HUES48 (cell line): ENCODE measurements around the gene SORD.
A peak's percentile ranks its signal among the peaks of the same experiment; 100 is the strongest.

Experiments
- H3K27ac ChIP-seq: one replicate; pipeline ENCODE4 v1.7.0; 2013; ENCODE audit warnings: low read depth, low read length, inconsistent platforms
- H3K27me3 ChIP-seq: 2 replicates; pipeline ENCODE4 v1.6.1; 2013; ENCODE audit warnings: mild to moderate bottlenecking, low read length; ENCODE audit not compliant: control insufficient read depth, insufficient read depth
- H3K36me3 ChIP-seq: 2 replicates; pipeline ENCODE4 v1.6.1; 2013; ENCODE audit warnings: low read length; ENCODE audit not compliant: control insufficient read depth, insufficient read depth
- H3K4me1 ChIP-seq: 2 replicates; pipeline ENCODE4 v1.6.1; 2013; ENCODE audit warnings: mild to moderate bottlenecking, low read length; ENCODE audit not compliant: control insufficient read depth, insufficient read depth
- H3K4me3 ChIP-seq: 2 replicates; pipeline ENCODE4 v1.5.1; 2013; ENCODE audit warnings: mild to moderate bottlenecking, low read depth, low read length
- H3K9ac ChIP-seq: 2 replicates; pipeline ENCODE4 v1.6.1; 2013; ENCODE audit warnings: mild to moderate bottlenecking, low read depth, low read length, moderate library complexity
- H3K9me3 ChIP-seq: 2 replicates; pipeline ENCODE4 v1.6.1; 2013; ENCODE audit warnings: low read length; ENCODE audit not compliant: control insufficient read depth, insufficient read depth

SORD gene

DNA sequence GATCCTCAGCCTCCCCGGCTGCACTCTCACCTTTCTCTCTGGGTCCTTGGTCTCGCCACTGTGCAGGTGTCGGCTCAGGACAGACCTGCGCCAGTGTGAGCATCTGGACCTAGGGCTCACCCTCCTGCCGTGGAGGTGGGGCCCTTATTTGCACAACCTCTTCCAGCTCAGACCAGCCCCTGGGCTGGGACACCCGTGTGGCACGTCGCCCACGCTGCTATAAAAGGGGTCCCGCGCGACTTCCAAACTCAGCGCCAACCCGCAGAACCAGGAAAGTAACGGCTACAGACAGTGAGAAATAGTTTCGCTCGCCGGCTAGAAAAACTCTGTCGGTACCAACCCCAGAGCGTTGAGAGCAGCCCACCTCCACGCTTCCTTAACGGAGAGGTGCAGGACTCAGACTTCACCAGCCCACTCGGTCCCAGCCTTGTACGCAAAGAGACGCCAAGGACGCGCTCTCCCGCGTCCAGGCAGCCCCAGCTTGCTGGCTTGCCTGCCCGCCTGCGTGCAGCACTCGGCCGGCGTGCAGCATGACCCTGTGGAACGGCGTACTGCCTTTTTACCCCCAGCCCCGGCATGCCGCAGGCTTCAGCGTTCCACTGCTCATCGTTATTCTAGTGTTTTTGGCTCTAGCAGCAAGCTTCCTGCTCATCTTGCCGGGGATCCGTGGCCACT lies 91.2 kb downstream of the SORD start, which contains the start of the genes DUOX2 and DUOXA2:
DUOX2 (minus strand) TSS at position 97 of the 675 bp plus-strand sequence. CDS start 761 bp downstream, outside the sequence.
DUOXA2 (plus strand) TSS at position 251 of the 675 bp plus-strand sequence; CDS start at position 531, 280 bp downstream.
- no peaks in the 10 kb centered on the region for H3K9me3 ChIP-seq
- H3K4me1 ChIP-seq, result peaks cover 28% of the 10 kb centered on the region
- H3K27ac ChIP-seq, result no peak within 1 kb of the TSS
- H3K4me3 ChIP-seq, result peak within 1 kb of the TSS; percentile 37
- no peak within 1 kb of the TSS for H3K9ac ChIP-seq
- H3K36me3 ChIP-seq, result no peaks in the 10 kb centered on the region
- peaks cover 98% of the 10 kb centered on the region for H3K27me3 ChIP-seq

DNA sequence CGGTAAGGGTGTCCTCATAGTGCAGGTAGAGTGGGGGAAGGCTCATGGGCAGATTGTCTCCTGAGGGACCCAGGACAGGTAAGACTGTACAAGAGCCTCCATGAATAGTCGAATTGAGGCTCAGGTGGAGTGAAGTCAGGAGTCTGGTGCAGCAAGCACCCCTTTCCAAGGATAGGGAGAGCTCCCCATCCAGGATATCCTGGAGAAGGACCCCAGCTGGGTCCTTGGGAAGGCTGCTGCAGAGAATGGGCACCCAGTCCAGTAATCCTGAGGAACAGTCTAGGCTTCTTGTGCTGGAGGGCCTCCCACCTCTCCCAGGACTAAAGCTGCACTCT lies 91.7 kb downstream of the SORD start:
- no peak overlapping the region for H3K4me3 ChIP-seq
- H3K27ac ChIP-seq, result no peak overlapping the region
- H3K4me1 ChIP-seq, result peaks cover 28% of the 10 kb centered on the region
- H3K36me3 ChIP-seq, result no peaks in the 10 kb centered on the region
- H3K9me3 ChIP-seq, result no peaks in the 10 kb centered on the region
- H3K27me3 ChIP-seq, result peaks cover 93% of the 10 kb centered on the region
- no peak overlapping the region for H3K9ac ChIP-seq

DNA sequence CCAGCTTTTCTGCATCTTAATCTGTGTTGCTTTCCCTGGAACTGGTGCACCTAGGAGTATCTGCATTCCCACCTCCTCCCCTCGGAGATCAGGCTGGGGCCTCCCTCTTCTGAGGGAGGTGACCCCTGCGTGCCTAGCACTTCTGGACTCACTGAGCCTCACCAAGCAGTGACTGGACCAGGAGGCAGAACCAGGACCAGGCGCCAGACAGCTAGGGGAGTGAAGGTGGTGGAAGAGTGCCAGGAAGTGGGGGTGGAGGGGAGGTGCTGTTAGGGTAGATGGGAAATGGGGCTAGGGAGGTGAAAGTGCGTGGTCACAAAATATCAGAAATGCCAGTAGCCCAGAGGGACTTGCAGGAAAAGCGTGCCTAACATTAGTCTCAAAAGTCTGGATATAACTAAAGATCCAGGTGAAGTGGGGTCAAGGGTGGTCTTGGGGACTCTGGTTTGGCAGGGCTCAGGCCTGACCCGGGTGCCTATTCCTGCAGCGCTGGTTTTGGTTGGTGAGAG lies 92.4 kb downstream of the SORD start:
- Histone ChIP-seq H3K27ac (no peak overlapping the region), H3K9ac (no peak overlapping the region), H3K36me3 (no peaks in the 10 kb centered on the region), H3K9me3 (no peaks in the 10 kb centered on the region), H3K4me3 (no peak overlapping the region), H3K4me1 (peaks cover 28% of the 10 kb centered on the region), H3K27me3 (peaks cover 93% of the 10 kb centered on the region)

DNA sequence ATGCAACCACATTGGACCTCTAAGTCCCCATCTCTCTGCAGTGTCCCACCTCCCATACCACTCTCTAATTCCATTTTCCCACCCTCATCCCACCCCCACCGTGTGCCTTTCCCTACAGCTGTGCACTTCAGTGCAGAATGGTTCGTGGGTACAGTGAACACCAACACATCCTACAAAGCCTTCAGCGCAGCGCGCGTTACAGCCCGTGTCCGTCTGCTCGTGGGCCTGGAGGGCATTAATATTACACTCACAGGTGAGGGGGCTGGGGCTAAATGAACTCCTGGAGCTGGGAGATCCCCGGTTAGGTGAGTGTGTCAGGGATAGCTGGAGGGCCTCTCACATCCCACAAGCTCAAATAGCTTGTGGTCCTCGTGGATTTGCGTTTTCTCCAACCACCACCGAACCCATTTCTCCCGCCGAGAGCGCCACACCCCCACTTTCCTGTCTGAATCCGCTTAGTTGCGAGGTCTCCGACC lies 93.0 kb downstream of the SORD start:
- peaks cover 28% of the 10 kb centered on the region for H3K4me1 ChIP-seq
- no peaks in the 10 kb centered on the region for H3K9me3 ChIP-seq
- no peak overlapping the region for H3K4me3 ChIP-seq
- no peak overlapping the region for H3K9ac ChIP-seq
- H3K36me3 ChIP-seq, result no peaks in the 10 kb centered on the region
- H3K27me3 ChIP-seq, result peaks cover 90% of the 10 kb centered on the region
- no peak overlapping the region for H3K27ac ChIP-seq

DNA sequence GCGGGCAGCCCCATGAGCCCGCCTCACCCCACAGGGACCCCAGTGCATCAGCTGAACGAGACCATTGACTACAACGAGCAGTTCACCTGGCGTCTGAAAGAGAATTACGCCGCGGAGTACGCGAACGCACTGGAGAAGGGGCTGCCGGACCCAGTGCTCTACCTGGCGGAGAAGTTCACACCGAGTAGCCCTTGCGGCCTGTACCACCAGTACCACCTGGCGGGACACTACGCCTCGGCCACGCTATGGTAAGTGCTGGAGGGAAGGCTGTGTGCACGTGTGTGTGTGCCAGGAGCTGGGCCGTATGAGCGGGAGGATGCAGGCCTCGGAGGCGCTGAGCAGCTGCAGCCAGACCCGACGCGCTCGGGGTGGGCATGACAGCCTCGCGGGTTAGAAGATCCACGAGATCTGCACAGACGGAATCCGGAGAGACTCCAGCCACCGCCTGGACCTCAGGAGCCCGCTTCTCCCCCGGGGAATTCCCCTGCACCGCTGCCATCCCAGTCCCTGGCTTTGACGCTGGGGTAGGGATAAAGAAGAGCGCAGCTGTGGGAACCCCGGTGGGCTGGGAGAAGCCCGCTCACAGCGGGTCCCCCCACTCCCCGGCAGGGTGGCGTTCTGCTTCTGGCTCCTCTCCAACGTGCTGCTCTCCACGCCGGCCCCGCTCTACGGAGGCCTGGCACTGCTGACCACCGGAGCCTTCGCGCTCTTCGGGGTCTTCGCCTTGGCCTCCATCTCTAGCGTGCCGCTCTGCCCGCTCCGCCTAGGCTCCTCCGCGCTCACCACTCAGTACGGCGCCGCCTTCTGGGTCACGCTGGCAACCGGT lies 93.7 kb downstream of the SORD start:
- H3K9me3 ChIP-seq, result no peaks in the 10 kb centered on the region

DNA sequence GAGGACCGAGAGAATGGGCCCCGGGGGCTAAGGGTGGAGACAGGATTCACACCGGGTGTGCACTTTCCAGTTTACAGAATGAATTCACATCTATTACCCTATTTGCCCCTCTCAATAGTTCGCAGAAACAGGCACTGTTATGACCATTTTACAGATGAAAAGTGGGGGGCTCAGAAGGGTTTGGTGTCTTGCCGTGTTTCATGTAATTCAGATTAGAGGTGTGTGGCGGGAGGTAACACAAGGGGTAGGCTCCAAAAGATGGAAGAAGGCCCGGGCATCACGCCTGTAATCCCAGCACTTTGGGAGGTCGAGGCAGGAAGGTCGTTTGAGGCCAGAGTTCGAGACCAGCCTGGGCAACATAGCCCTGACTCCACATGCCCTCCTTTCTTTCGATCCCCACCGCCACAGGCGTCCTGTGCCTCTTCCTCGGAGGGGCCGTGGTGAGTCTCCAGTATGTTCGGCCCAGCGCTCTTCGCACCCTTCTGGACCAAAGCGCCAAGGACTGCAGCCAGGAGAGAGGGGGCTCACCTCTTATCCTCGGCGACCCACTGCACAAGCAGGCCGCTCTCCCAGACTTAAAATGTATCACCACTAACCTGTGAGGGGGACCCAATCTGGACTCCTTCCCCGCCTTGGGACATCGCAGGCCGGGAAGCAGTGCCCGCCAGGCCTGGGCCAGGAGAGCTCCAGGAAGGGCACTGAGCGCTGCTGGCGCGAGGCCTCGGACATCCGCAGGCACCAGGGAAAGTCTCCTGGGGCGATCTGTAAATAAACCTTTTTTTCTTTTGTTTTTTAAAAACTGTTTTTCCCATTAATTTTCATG lies 94.5 kb downstream of the SORD start:
- Histone ChIP-seq H3K4me3 (peak overlapping the region; percentile 30; the same call in 1 of the 2 replicates), H3K27ac (no peak overlapping the region), H3K27me3 (peaks cover 85% of the 10 kb centered on the region)

More for the DNA sequence above, 93.7 kb downstream of the SORD start:
- H3K9ac ChIP-seq, result no peak overlapping the region
- H3K4me3 ChIP-seq, result no peak overlapping the region; the same call in 1 of the 2 replicates
- H3K27me3 ChIP-seq, result peaks cover 86% of the 10 kb centered on the region
- peaks cover 27% of the 10 kb centered on the region for H3K4me1 ChIP-seq
- H3K36me3 ChIP-seq, result no peaks in the 10 kb centered on the region
- no peak overlapping the region for H3K27ac ChIP-seq

DNA sequence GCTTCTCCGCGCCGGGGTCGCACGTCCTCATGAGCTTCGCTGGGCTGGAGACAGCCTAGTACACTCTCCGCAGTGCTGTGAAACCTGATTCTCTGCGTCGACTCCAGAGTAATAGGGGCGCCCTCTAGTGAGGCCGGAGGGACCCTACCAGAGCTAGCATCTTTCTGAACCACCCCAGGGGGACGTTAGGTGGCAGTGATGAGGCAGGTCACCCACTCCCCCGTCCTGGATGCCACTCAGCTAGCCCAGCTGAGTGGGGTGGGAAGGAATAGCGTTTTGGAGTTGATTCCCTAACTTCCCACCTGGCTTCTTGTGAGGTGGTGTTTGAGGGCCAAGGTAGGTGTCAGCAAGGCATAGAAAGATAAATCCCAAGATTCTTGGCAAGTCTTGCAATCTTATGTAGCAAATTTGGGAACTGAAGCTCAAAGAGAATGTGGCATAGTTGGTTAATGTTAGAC lies 95.2 kb downstream of the SORD start:
- H3K27ac ChIP-seq, result no peak overlapping the region
- H3K9ac ChIP-seq, result no peak overlapping the region
- peaks cover 18% of the 10 kb centered on the region; the same call in 1 of the 2 replicates for H3K4me1 ChIP-seq
- H3K27me3 ChIP-seq, result peaks cover 85% of the 10 kb centered on the region
- no peaks in the 10 kb centered on the region for H3K9me3 ChIP-seq
- H3K36me3 ChIP-seq, result no peaks in the 10 kb centered on the region
- peak overlapping the region; percentile 30; the same call in 1 of the 2 replicates for H3K4me3 ChIP-seq

More for the DNA sequence above, 94.5 kb downstream of the SORD start:
- H3K9ac ChIP-seq, result no peak overlapping the region
- no peaks in the 10 kb centered on the region for H3K9me3 ChIP-seq
- no peaks in the 10 kb centered on the region for H3K36me3 ChIP-seq
- H3K4me1 ChIP-seq, result peaks cover 20% of the 10 kb centered on the region; the same call in 1 of the 2 replicates

DNA sequence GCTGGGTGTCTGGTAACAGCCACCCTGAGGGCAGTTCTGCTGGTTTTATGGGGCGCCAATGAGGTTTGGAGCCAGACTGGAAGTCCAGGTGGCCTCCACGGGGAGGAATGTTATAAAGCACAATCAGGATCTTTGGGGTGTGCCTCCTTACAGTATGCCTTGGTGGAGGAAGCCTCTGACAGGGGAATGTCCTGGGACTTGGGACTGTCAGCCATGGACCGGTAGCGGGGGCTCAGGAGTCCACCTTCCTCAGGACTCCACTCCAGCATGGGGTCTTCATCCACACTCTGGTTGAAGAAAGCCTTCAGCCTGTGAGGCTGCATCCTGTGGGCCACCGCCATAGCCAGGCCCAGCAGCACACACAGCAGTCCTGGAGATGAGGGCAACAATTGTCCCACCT lies 96.0 kb downstream of the SORD start:
- Histone ChIP-seq H3K27ac (no peak overlapping the region), H3K36me3 (no peaks in the 10 kb centered on the region), H3K9ac (no peak overlapping the region)

DNA sequence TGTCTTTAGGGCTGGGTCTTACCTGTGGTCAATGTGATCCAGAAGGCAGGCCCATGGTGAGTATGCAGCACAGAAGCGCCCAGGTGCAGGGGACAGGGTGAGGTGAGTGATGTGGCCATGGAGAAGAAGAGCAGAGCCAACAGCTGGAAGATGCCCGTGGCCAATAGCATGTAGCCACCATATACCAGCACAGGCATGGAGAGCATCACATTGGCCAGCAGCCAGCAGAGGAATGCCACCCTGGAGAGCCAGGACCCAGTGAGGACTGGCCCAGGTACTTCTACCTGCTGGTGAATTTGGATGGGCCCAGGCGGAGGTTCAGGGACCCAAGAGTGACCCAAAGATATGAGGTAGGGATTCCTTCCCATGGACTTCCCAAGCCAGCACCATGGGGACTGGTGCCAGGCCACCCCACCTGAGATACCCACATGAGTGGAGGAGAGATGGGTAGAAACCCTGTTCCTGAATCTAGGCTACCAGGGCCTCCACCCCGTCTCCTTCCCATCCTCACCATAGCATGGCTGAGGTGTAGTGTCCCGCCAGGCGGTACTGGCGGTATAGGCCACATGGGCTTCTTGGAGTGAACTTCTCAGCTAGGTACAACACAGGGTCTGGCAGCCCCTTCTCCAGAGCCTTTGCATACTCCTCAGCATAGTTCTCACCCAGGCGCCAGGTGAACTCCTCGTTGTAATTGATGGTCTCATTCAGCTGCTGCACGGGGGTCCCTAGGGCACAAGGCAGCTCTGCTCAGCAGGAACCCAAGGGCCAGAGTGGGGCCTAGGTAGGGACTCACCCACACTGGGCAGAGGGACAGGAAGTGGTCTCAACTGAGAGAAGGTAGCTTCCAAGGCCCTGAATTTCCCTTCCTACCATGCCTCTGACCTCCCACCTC lies 97.3 kb downstream of the SORD start:
- Histone ChIP-seq H3K27ac (no peak overlapping the region), H3K4me3 (no peak overlapping the region), H3K27me3 (peaks cover 83% of the 10 kb centered on the region), H3K4me1 (peaks cover 4% of the 10 kb centered on the region; the same call in 1 of the 2 replicates), H3K9me3 (no peaks in the 10 kb centered on the region), H3K36me3 (no peaks in the 10 kb centered on the region), H3K9ac (no peak overlapping the region)

More for the DNA sequence above, 96.0 kb downstream of the SORD start:
- H3K4me3 ChIP-seq, result no peak overlapping the region
- peaks cover 11% of the 10 kb centered on the region; the same call in 1 of the 2 replicates for H3K4me1 ChIP-seq
- no peaks in the 10 kb centered on the region for H3K9me3 ChIP-seq
- peaks cover 85% of the 10 kb centered on the region for H3K27me3 ChIP-seq
